OCI-LY3 (cell line): Measurements from ENCODE around the gene PARP1.

Experiments
- EZH2phosphoT487 ChIP-seq: fragments of 200-600 bp; shearing (Covaris generic); IDR thresholded peaks from 2 replicates; pipeline ENCODE4 v1.6.1; 2018; ENCODE audit warnings: antibody characterized with exemption, mixed run types, low read depth
- TF ChIP-seq, protein P1 (sequence below): fragments of 200-600, 300-600 bp; sonication (generic); IDR thresholded peaks from 2 replicates; pipeline ENCODE4 v1.5.1; 2014; ENCODE audit warnings: antibody characterized with exemption, low read length, low read depth

DNA sequence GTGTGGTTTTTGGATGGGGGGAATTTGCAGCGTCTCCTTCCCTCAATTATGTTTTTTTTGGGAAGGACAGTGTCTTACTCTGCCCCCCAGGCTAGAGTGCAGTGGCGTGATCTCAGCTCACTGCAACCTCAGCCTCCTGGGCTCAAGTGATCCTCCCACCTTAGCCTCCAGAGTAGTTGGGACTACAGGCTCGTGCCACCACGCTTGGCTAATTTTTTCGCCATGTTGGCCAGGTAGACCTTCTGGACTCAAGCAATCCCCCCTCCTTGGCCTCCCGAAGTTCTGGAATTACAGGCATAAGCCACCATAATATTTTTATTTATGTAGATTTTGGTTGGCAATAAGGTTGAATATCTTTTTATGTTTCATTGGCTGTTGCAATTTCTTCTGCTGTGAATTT is 9.5 kb upstream of the PARP1 start:
- TF ChIP-seq, protein P1, sequence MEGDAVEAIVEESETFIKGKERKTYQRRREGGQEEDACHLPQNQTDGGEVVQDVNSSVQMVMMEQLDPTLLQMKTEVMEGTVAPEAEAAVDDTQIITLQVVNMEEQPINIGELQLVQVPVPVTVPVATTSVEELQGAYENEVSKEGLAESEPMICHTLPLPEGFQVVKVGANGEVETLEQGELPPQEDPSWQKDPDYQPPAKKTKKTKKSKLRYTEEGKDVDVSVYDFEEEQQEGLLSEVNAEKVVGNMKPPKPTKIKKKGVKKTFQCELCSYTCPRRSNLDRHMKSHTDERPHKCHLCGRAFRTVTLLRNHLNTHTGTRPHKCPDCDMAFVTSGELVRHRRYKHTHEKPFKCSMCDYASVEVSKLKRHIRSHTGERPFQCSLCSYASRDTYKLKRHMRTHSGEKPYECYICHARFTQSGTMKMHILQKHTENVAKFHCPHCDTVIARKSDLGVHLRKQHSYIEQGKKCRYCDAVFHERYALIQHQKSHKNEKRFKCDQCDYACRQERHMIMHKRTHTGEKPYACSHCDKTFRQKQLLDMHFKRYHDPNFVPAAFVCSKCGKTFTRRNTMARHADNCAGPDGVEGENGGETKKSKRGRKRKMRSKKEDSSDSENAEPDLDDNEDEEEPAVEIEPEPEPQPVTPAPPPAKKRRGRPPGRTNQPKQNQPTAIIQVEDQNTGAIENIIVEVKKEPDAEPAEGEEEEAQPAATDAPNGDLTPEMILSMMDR, result no peak
- TF ChIP-seq EZH2phosphoT487, result no peak
